Ovary (tissue), 3 donors: ENCODE measurements around the gene EN2.

Experiments
- CTCF ChIP-seq, 3 donors: fragments of 450-650 bp in 2 of 3; fragments of 200-600 bp in 1 of 3; IDR thresholded peaks; one replicate each; pipeline versions ENCODE4 v1.5.1 to v1.8.0; 2016 to 2022; ENCODE audit warnings: antibody characterized with exemption in 3 of 3, mild to moderate bottlenecking in 1 of 3
- POLR2A ChIP-seq: fragments of 450-650 bp; IDR thresholded peaks from one replicate; pipeline ENCODE4 v1.6.1; 2017; ENCODE audit warnings: antibody characterized with exemption, mild to moderate bottlenecking, moderate library complexity
- donor health status: DM: no; HTN: no; CAD: no.

DNA sequence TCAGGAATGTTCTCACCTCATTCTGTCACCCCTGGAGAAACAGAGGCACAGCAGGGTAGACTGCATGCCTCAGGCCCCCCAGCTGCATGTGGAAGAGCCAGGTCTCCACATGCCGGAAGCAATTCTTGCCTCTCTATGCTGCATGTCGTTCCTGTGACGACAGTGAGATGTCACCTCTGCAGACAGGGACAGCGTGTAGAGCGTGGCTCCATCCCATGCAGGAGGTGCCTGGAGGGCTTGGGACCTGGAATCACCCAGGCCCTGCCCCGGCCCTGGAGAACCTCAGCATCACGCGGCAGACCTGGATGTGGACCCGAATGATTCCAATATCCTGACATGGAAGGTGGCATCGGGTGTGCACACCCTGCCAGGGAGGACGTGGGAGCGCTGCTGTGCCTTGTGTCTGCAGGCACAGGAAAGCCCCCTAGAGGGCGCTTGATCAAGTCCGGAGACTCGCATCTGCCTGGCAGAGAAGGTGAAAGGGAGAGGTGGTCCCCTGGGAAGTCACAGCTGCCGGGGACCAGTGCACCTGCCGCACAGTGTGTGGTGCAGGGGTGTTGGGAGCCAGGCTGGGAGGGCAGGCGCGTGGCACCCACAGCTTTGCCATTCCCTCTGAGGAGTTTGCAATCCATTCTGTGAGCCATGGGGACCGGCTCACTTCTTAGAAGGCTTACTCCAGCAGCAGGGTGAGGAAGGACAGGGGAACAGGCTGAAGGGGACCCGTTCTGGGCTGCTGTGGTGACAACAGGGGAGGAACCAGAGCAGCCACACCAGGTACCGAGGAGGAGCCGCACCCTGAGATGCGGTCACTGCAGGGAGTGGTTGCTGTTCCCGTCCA is 45.3 kb upstream of the EN2 start:
- TF ChIP-seq CTCF (IDR thresholded peaks at IDR 0.05) (no peak), POLR2A (no peak)
